Activated CD8-positive, alpha-beta memory T cell treated with anti-CD3 and anti-CD28 coated beads for 1 hour (primary cell): ENCODE data around the gene ATG13.
"Not testable (repeated sequence)": the region's sequence is repeated elsewhere in the genome, so short reads cannot be mapped to it uniquely, and the experiment has no call there.

Experiments used
- DNase-seq, 2 donors: peaks; one replicate each; pipeline ENCODE4 v3.0.0-alpha.2; 2020; ENCODE audit warnings: low read depth in 1 of 2; ENCODE audit errors: extremely low read depth in 1 of 2

Gene ATG13

GRCh38 chr11:46642627-46643335 lies 25.4 kb downstream of the ATG13 start:
- DNase-seq, result no peak

- DNase-seq, result no peak
Measured at GRCh38 chr11:46643531-46643930, 26.2 kb downstream of the ATG13 start.

- no peak for DNase-seq
Measured at GRCh38 chr11:46643986-46644385, 26.6 kb downstream of the ATG13 start.

- DNase-seq, result no peak
Measured at GRCh38 chr11:46649180-46649738, 31.9 kb downstream of the ATG13 start.

GRCh38 chr11:46655631-46656030 lies 38.3 kb downstream of the ATG13 start:
- no peak for DNase-seq

- DNase-seq, result no peak
Measured at GRCh38 chr11:46657186-46657585, 39.8 kb downstream of the ATG13 start.

GRCh38 chr11:46658259-46658658 lies 40.9 kb downstream of the ATG13 start:
- DNase-seq, result no peak

- DNase-seq, result no peak
Measured at GRCh38 chr11:46659908-46660307, 42.6 kb downstream of the ATG13 start.

GRCh38 chr11:46661836-46662235 lies 44.5 kb downstream of the ATG13 start:
- no peak for DNase-seq

- no peak for DNase-seq
Measured at GRCh38 chr11:46662366-46662765, 45.0 kb downstream of the ATG13 start.

- no peak for DNase-seq
Measured at GRCh38 chr11:46663277-46663940, 46.1 kb downstream of the ATG13 start.

GRCh38 chr11:46664612-46665011 lies 47.3 kb downstream of the ATG13 start:
- no peak for DNase-seq

- DNase-seq, result no peak
Measured at GRCh38 chr11:46665356-46665755, 48.0 kb downstream of the ATG13 start.

GRCh38 chr11:46666516-46666915 lies 49.2 kb downstream of the ATG13 start:
- no peak for DNase-seq

- no peak for DNase-seq
Measured at GRCh38 chr11:46667043-46667481, 49.7 kb downstream of the ATG13 start.

- DNase-seq, result no peak
Measured at GRCh38 chr11:46668480-46669085, 51.2 kb downstream of the ATG13 start.

- no peak for DNase-seq
Measured at GRCh38 chr11:46669711-46670139, 52.4 kb downstream of the ATG13 start.

GRCh38 chr11:46670521-46670920 lies 53.2 kb downstream of the ATG13 start:
- not testable (repeated sequence) for DNase-seq

- DNase-seq, result no peak
Measured at GRCh38 chr11:46671958-46672315, 54.6 kb downstream of the ATG13 start.

- no peak for DNase-seq
Measured at GRCh38 chr11:46672381-46672839, 55.1 kb downstream of the ATG13 start.

GRCh38 chr11:46673713-46674462 lies 56.5 kb downstream of the ATG13 start:
- DNase-seq, result no peak
